Measurements from ENCODE around the gene MUC5B.

MUC5B gene

GRCh38 chr11:1221848-1222311, 986 bp upstream of the MUC5B start:
- DNase-seq: no peak

- no peak for DNase-seq
These were observed 662 bp downstream of the MUC5B start for GRCh38 chr11:1223346-1224110.

GRCh38 chr11:1224111-1224490, 1.2 kb downstream of the MUC5B start:
- no peak for DNase-seq

- DNase-seq: no peak
These were observed 1.9 kb downstream of the MUC5B start for GRCh38 chr11:1224491-1225385.

- DNase-seq: no peak
These were observed 2.7 kb downstream of the MUC5B start for GRCh38 chr11:1225386-1226225.

GRCh38 chr11:1226226-1226985, 3.5 kb downstream of the MUC5B start:
- DNase-seq: no peak

- DNase-seq: no peak
These were observed 4.2 kb downstream of the MUC5B start for GRCh38 chr11:1226986-1227550.

GRCh38 chr11:1227551-1228100, 4.8 kb downstream of the MUC5B start:
- DNase-seq: no peak

- no peak for DNase-seq
These were observed 5.4 kb downstream of the MUC5B start for GRCh38 chr11:1228101-1228821.

- no peak for DNase-seq
These were observed 6.1 kb downstream of the MUC5B start for GRCh38 chr11:1228921-1229451.

GRCh38 chr11:1229471-1230120, 6.7 kb downstream of the MUC5B start:
- DNase-seq: no peak

GRCh38 chr11:1230121-1230455, 7.2 kb downstream of the MUC5B start:
- no peak for DNase-seq

GRCh38 chr11:1230456-1231395, 7.9 kb downstream of the MUC5B start:
- DNase-seq: no peak

GRCh38 chr11:1231396-1232020, 8.6 kb downstream of the MUC5B start:
- no peak for DNase-seq

GRCh38 chr11:1232021-1232882, 9.4 kb downstream of the MUC5B start:
- no peak for DNase-seq

GRCh38 chr11:1232883-1233321, 10.0 kb downstream of the MUC5B start:
- DNase-seq: no peak
